OCI-LY7 (cell line): ENCODE results near the gene FTO.

Experiments
- CTCF ChIP-seq: fragments of 200-600 bp; sonication (generic); conservative IDR thresholded peaks from 2 replicates; pipeline ENCODE4 v1.5.1; 2014; ENCODE audit warnings: mild to moderate bottlenecking, antibody characterized with exemption, low read length, moderate library complexity, mixed read lengths
- EZH2phosphoT487 ChIP-seq: fragments of 200-600 bp; sonication (generic); IDR thresholded peaks from 2 replicates; pipeline ENCODE4 v1.6.1; 2018; ENCODE audit warnings: low read depth, borderline replicate concordance, mild to moderate bottlenecking, mixed run types, antibody characterized with exemption, low read length, moderate library complexity, mixed read lengths

GRCh38 chr16:53707671-53708070 is 3.7 kb downstream of the FTO start:
- no peak for TF ChIP-seq CTCF
- TF ChIP-seq EZH2phosphoT487 = no peak
